HEK293 (cell line): Measurements from ENCODE around the gene GP1BB.
A peak's percentile ranks its signal among the peaks of the same experiment; 100 is the strongest.

Source experiments
- CTCF ChIA-PET: fragments of 350-600 bp; formaldehyde crosslinking; extraction: SDS; loops from one replicate; lab custom pipeline; 2021; ENCODE audit warnings: antibody characterized with exemption; lab: Yijun Ruan, JAX
- POLR2A ChIA-PET: fragments of 300-600 bp; formaldehyde crosslinking; extraction: SDS; loops from one replicate; lab custom pipeline; 2020; ENCODE audit warnings: antibody characterized with exemption, inconsistent platforms; lab: Yijun Ruan, JAX
- H3K27ac ChIP-seq: fragments of 200-500 bp; sonication (Bioruptor generic); 2 replicates; pipeline ENCODE4 v1.5.1; 2014; ENCODE audit warnings: low read depth, low read length, control low read depth, inconsistent platforms; ENCODE audit errors: extremely low read depth
- H3K36me3 ChIP-seq, 2 experiments: fragments of 200-500 bp in 1 of 2; sonication (Bioruptor generic) in 1 of 2; 1 replicate in 1 of 2; 2 replicates in 1 of 2; pipeline ENCODE4 v1.5.1; 2014 to 2017; ENCODE audit warnings: inconsistent platforms in 2 of 2, low read length in 2 of 2; ENCODE audit not compliant: control insufficient read depth in 2 of 2, insufficient read depth in 1 of 2
- H3K4me1 ChIP-seq: fragments of 200-500 bp; sonication (Bioruptor generic); 2 replicates; pipeline ENCODE4 v1.5.1; 2014; ENCODE audit warnings: mild to moderate bottlenecking, low read length, inconsistent platforms; ENCODE audit not compliant: control insufficient read depth, insufficient read depth
- H3K4me3 ChIP-seq: 2 replicates; pipeline ENCODE4 v1.5.1; 2011; ENCODE audit warnings: low read depth, mild to moderate bottlenecking, control low read depth, low read length, moderate library complexity
- H3K9me3 ChIP-seq: fragments of 200-500 bp; sonication (Bioruptor generic); 2 replicates; pipeline ENCODE4 v1.5.1; 2014; ENCODE audit warnings: low read depth, low read length, inconsistent platforms; ENCODE audit not compliant: control insufficient read depth, insufficient read depth
- FEZF1 ChIP-seq: fragments of 450-650 bp; formaldehyde crosslinking; IDR thresholded peaks from 2 replicates; pipeline ENCODE4 v1.5.1; 2016; ENCODE audit warnings: missing biosample characterization, missing genetic modification characterization
- IKZF3 ChIP-seq: fragments of 450-650 bp; IDR thresholded peaks from 2 replicates; pipeline ENCODE4 v1.5.0; 2018; ENCODE audit warnings: missing biosample characterization, mild to moderate bottlenecking, missing genetic modification characterization, moderate library complexity
- MYNN ChIP-seq: fragments of 450-650 bp; formaldehyde crosslinking; IDR thresholded peaks from 2 replicates; pipeline ENCODE4 v1.5.1; 2016; ENCODE audit warnings: missing biosample characterization, missing genetic modification characterization, borderline replicate concordance
- OSR2 ChIP-seq: fragments of 450-650 bp; formaldehyde crosslinking; IDR thresholded peaks from 2 replicates; pipeline ENCODE4 v1.5.1; 2016; ENCODE audit warnings: missing biosample characterization, missing genetic modification characterization
- PRDM10 ChIP-seq: fragments of 450-650 bp; formaldehyde crosslinking; IDR thresholded peaks from 2 replicates; pipeline ENCODE4 v1.5.1; 2016; ENCODE audit warnings: missing biosample characterization, missing genetic modification characterization
- SP7 ChIP-seq: fragments of 450-650 bp; formaldehyde crosslinking; IDR thresholded peaks from 2 replicates; pipeline ENCODE4 v1.5.1; 2016; ENCODE audit warnings: missing biosample characterization, missing genetic modification characterization
- ZBTB10 ChIP-seq: fragments of 450-650 bp; formaldehyde crosslinking; IDR thresholded peaks from 2 replicates; pipeline ENCODE4 v1.5.1; 2016; ENCODE audit warnings: missing biosample characterization, missing genetic modification characterization
- ZBTB21 ChIP-seq: fragments of 450-650 bp; formaldehyde crosslinking; IDR thresholded peaks from 2 replicates; pipeline ENCODE4 v1.5.1; 2017; ENCODE audit warnings: missing biosample characterization, missing genetic modification characterization
- ZFP69B ChIP-seq: fragments of 450-650 bp; formaldehyde crosslinking; IDR thresholded peaks from 2 replicates; pipeline ENCODE4 v1.5.1; 2016; ENCODE audit warnings: missing biosample characterization, missing genetic modification characterization
- ZNF292 ChIP-seq: fragments of 450-650 bp; formaldehyde crosslinking; IDR thresholded peaks from 2 replicates; pipeline ENCODE4 v1.5.1; 2016; ENCODE audit warnings: low read depth, missing biosample characterization, missing genetic modification characterization, borderline replicate concordance
- ZNF394 ChIP-seq: fragments of 450-650 bp; formaldehyde crosslinking; IDR thresholded peaks from 2 replicates; pipeline ENCODE4 v1.5.1; 2016; ENCODE audit warnings: missing biosample characterization, missing genetic modification characterization, mild to moderate bottlenecking, moderate library complexity, borderline replicate concordance
- ZNF530 ChIP-seq: fragments of 450-650 bp; formaldehyde crosslinking; IDR thresholded peaks from 2 replicates; pipeline ENCODE4 v1.5.1; 2016; ENCODE audit warnings: low read depth, missing biosample characterization, missing genetic modification characterization
- ZNF548 ChIP-seq: fragments of 450-650 bp; formaldehyde crosslinking; IDR thresholded peaks from 2 replicates; pipeline ENCODE4 v1.5.1; 2016; ENCODE audit warnings: missing biosample characterization, missing genetic modification characterization
- ZNF561 ChIP-seq: fragments of 450-650 bp; IDR thresholded peaks from 2 replicates; pipeline ENCODE4 v1.5.1; 2018; ENCODE audit warnings: missing biosample characterization, missing genetic modification characterization, borderline replicate concordance
- ZNF768 ChIP-seq: fragments of 450-650 bp; formaldehyde crosslinking; IDR thresholded peaks from 2 replicates; pipeline ENCODE4 v1.5.1; 2018; ENCODE audit warnings: missing biosample characterization, mild to moderate bottlenecking, missing genetic modification characterization
- ZNF837 ChIP-seq: fragments of 450-650 bp; formaldehyde crosslinking; IDR thresholded peaks from 2 replicates; pipeline ENCODE4 v1.5.1; 2016; ENCODE audit warnings: missing biosample characterization, missing genetic modification characterization
- ZXDB ChIP-seq: fragments of 450-650 bp; formaldehyde crosslinking; IDR thresholded peaks from 2 replicates; pipeline ENCODE4 v1.5.1; 2016; ENCODE audit warnings: missing biosample characterization, missing genetic modification characterization
- TF ChIP-seq, protein P1 (sequence below): fragments of 450-650 bp; formaldehyde crosslinking; IDR thresholded peaks from 2 replicates; pipeline ENCODE4 v1.5.1; 2017; ENCODE audit warnings: missing biosample characterization, missing genetic modification characterization
- TF ChIP-seq, protein P2 (sequence below): fragments of 450-650 bp; formaldehyde crosslinking; IDR thresholded peaks from 2 replicates; pipeline ENCODE4 v1.5.1; 2017; ENCODE audit warnings: missing biosample characterization, missing genetic modification characterization
- TF ChIP-seq, protein P3 (sequence below): fragments of 450-650 bp; formaldehyde crosslinking; IDR thresholded peaks from 2 replicates; pipeline ENCODE4 v1.5.1; 2017; ENCODE audit warnings: missing biosample characterization, missing genetic modification characterization

GP1BB gene

GRCh38 chr22:19716829-19717105, 6.6 kb upstream of the GP1BB start:
- H3K4me3 ChIP-seq, result no peak overlapping the region
- ChIA-PET CTCF (interaction anchor here (0.5 to 1.9 kb wide), 7 partner anchors 14 to 216 kb away, joined by 3 to 11 read pairs (median 5); no protein-coding TSS in a partner anchor), POLR2A (interaction anchor here (0.7 to 1.0 kb wide), 4 partner anchors 11 to 237 kb away, joined by 3 to 4 read pairs (median 3); partner anchors contain the start of gene CDC45)
- no peaks in the 10 kb centered on the region; the same call in 1 of the 2 replicates for H3K4me1 ChIP-seq
- no peaks in the 10 kb centered on the region for H3K9me3 ChIP-seq
- peaks cover 0 to 25% of the 10 kb centered on the region in 2 experiments; a peak in 1 of 3 replicates for H3K36me3 ChIP-seq
- peak; percentile 16; the same call in 1 of the 2 replicates for TF ChIP-seq PRDM10
- no peak for TF ChIP-seq OSR2 (tag by site-specific recombination)
- H3K27ac ChIP-seq, result no peak overlapping the region

DNA sequence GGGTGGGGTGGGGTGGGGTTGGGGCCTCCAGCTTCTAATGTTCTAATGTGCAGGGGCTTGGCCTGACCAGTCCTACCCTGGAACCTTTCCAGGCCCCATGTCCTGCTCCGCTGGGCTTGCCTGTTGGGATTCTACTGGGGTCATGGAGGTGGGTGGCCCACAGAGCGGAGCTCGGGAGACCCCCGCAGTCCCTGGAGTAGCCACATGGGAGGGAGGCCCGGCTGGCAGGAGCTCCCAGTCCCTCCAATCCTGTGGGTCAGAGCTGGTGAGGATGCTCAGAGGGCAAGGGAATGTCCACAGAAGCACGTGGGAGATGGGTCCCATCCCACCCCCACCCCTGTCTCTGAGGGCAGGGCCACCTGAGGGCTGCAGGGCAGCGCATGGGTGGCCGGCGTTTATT, 6.2 kb upstream of the GP1BB start:
- Histone ChIP-seq H3K9me3 (no peaks in the 10 kb centered on the region), H3K4me3 (no peak overlapping the region), H3K4me1 (no peaks in the 10 kb centered on the region; the same call in 1 of the 2 replicates), H3K27ac (no peak overlapping the region), H3K36me3 (peaks cover 0 to 29% of the 10 kb centered on the region in 2 experiments; a peak in 1 of 3 replicates)
- POLR2A ChIA-PET, result interaction anchor here (0.7 to 1.0 kb wide), 4 partner anchors 12 to 238 kb away, joined by 3 to 4 read pairs (median 3); partner anchors contain the start of gene CDC45
- TF ChIP-seq ZNF548 (tag by site-specific recombination) (no peak), ZNF768 (tag by site-specific recombination) (no peak), ZBTB21 (tag by site-specific recombination) (no peak), ZNF561 (no peak), FEZF1 (tag by site-specific recombination) (no peak), IKZF3 (tag by site-specific recombination) (no peak), ZNF394 (tag by site-specific recombination) (no peak), SP7 (no peak), ZNF530 (tag by site-specific recombination) (no peak), ZNF837 (tag by site-specific recombination) (no peak), ZNF292 (tag by site-specific recombination) (no peak), MYNN (tag by site-specific recombination) (no peak), ZXDB (tag by site-specific recombination) (no peak), ZFP69B (tag by site-specific recombination) (no peak), ZBTB10 (tag by site-specific recombination) (no peak)
- TF ChIP-seq, protein P1, sequence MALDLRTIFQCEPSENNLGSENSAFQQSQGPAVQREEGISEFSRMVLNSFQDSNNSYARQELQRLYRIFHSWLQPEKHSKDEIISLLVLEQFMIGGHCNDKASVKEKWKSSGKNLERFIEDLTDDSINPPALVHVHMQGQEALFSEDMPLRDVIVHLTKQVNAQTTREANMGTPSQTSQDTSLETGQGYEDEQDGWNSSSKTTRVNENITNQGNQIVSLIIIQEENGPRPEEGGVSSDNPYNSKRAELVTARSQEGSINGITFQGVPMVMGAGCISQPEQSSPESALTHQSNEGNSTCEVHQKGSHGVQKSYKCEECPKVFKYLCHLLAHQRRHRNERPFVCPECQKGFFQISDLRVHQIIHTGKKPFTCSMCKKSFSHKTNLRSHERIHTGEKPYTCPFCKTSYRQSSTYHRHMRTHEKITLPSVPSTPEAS (tag by site-specific recombination), result no peak
- TF ChIP-seq, protein P2, sequence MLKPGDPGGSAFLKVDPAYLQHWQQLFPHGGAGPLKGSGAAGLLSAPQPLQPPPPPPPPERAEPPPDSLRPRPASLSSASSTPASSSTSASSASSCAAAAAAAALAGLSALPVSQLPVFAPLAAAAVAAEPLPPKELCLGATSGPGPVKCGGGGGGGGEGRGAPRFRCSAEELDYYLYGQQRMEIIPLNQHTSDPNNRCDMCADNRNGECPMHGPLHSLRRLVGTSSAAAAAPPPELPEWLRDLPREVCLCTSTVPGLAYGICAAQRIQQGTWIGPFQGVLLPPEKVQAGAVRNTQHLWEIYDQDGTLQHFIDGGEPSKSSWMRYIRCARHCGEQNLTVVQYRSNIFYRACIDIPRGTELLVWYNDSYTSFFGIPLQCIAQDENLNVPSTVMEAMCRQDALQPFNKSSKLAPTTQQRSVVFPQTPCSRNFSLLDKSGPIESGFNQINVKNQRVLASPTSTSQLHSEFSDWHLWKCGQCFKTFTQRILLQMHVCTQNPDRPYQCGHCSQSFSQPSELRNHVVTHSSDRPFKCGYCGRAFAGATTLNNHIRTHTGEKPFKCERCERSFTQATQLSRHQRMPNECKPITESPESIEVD, result no peak
- TF ChIP-seq, protein P3, sequence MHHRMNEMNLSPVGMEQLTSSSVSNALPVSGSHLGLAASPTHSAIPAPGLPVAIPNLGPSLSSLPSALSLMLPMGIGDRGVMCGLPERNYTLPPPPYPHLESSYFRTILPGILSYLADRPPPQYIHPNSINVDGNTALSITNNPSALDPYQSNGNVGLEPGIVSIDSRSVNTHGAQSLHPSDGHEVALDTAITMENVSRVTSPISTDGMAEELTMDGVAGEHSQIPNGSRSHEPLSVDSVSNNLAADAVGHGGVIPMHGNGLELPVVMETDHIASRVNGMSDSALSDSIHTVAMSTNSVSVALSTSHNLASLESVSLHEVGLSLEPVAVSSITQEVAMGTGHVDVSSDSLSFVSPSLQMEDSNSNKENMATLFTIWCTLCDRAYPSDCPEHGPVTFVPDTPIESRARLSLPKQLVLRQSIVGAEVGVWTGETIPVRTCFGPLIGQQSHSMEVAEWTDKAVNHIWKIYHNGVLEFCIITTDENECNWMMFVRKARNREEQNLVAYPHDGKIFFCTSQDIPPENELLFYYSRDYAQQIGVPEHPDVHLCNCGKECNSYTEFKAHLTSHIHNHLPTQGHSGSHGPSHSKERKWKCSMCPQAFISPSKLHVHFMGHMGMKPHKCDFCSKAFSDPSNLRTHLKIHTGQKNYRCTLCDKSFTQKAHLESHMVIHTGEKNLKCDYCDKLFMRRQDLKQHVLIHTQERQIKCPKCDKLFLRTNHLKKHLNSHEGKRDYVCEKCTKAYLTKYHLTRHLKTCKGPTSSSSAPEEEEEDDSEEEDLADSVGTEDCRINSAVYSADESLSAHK, result no peak
- CTCF ChIA-PET, result interaction anchor here (0.5 to 1.9 kb wide), 7 partner anchors 13 to 216 kb away, joined by 3 to 11 read pairs (median 5); no protein-coding TSS in a partner anchor
